ENCODE measurements around the gene ZRANB2.

ZRANB2 gene

DNA sequence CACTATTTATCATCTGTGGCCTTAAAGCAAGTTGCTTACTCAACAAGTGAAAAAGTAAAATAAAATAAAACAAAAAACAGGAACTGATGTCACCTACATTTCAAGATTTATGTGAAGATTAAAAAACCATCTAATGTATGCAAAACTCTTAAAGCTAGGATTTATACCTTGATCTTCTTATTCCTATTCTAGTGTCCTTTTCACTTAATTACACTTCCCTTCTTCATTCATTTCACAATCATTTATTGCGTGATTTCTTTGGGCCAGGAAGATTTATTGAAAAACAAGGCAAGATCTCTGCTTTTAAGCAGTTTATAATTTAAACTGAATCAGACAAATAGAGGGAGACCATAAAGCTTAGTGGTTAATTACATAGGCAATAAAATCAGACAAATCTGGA is 51.9 kb downstream of the ZRANB2 start:
- POLR2A ChIA-PET: no interaction called here

DNA sequence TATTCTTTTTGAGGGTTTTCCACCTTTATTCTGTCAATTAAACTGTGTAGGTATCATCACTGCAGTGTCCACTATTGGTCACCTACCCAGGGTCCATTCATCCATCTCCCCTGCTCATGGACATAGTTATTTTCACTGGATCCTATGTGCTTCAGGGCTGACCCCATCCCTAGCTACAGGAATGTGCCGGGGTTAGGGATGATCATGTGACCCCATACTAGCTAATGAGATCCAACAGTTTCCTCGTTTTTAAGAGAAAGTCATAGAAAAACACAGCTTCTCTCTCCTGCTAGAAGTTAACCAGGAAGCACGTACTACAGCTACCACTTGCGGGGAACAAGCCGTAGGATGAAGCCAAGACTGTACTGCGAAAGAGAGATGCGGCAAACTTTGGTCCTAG is 52.8 kb downstream of the ZRANB2 start:
- ChIA-PET CTCF (no interaction called here), POLR2A (no interaction called here)
- DNase-seq (ENCODE audit: extremely low spot score): no peak
- TF ChIP-seq FOXA1 (IDR thresholded peaks at IDR 0.05): no peak

More for the DNA sequence above, 51.9 kb downstream of the ZRANB2 start:
- DNase-seq (ENCODE audit: extremely low spot score): no peak
- TF ChIP-seq ARNT (IDR thresholded peaks at IDR 0.05): no peak
- TF ChIP-seq SUZ12 (IDR thresholded peaks at IDR 0.05): no peak
- TF ChIP-seq FOXA1 (IDR thresholded peaks at IDR 0.05): no peak
- no peak for TF ChIP-seq LEF1 (IDR thresholded peaks at IDR 0.05; ENCODE audit: borderline replicate concordance)
- TF ChIP-seq FOXK2 (IDR thresholded peaks at IDR 0.05): no peak
- TF ChIP-seq ELF4 (IDR thresholded peaks at IDR 0.05): no peak
- TF ChIP-seq TARDBP (IDR thresholded peaks at IDR 0.05): no peak
- TF ChIP-seq, protein P1, sequence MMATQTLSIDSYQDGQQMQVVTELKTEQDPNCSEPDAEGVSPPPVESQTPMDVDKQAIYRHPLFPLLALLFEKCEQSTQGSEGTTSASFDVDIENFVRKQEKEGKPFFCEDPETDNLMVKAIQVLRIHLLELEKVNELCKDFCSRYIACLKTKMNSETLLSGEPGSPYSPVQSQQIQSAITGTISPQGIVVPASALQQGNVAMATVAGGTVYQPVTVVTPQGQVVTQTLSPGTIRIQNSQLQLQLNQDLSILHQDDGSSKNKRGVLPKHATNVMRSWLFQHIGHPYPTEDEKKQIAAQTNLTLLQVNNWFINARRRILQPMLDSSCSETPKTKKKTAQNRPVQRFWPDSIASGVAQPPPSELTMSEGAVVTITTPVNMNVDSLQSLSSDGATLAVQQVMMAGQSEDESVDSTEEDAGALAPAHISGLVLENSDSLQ (IDR thresholded peaks at IDR 0.05): no peak
- TF ChIP-seq L3MBTL2 (conservative IDR thresholded peaks at IDR 0.05): no peak
- no peak for TF ChIP-seq ZNF384 (IDR thresholded peaks at IDR 0.05)
- TF ChIP-seq FOXM1 (IDR thresholded peaks at IDR 0.05; ENCODE audit: borderline replicate concordance): no peak
- no peak for TF ChIP-seq CTBP1 (IDR thresholded peaks at IDR 0.05; ENCODE audit: borderline replicate concordance)
- no peak for TF ChIP-seq NFRKB (IDR thresholded peaks at IDR 0.05)
- CTCF ChIA-PET: no interaction called here

DNA sequence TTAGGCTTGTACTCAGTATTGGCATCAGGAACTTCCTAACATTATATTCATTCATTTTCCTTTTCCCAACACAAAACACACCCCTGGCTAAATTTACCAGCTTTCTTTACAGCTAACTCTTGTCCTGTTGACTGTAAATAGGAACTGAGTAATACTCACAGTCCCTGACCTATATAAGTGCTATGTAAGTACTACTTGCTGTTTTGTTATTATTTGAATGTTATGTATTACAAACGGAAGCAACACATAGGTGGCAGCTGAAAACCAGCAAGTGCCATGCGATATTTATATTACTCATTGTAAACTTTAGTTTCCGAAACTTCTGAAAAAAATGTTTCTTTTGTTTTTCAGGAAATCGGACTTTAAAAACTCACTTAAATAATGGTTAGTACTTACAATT is 54.7 kb downstream of the ZRANB2 start:
- TF ChIP-seq LEF1 (IDR thresholded peaks at IDR 0.05; ENCODE audit: borderline replicate concordance) (no peak), ELF4 (IDR thresholded peaks at IDR 0.05) (no peak), SUZ12 (IDR thresholded peaks at IDR 0.05) (no peak), L3MBTL2 (conservative IDR thresholded peaks at IDR 0.05) (no peak)
- ChIA-PET CTCF (no interaction called here), POLR2A (no interaction called here)
- DNase-seq (ENCODE audit: extremely low spot score): no peak

DNA sequence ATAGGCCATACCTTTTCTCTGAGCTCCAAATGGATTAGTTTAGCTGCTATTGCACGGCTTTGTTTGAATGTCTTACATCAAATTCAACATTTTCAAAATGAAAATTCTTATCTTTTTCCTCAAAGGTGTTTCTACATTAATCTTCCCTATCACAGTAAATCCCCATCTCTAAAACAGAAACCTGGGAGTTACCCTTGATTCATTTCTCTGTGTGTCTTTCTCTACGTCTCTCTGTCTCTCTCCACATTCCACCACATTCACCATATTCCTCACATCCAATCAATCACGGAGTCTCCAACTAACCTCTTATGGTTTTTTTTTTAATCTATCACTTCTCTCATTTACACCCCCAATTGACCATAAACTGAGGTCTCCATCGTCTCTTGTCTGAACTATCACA is 57.3 kb downstream of the ZRANB2 start:
- TF ChIP-seq LEF1 (IDR thresholded peaks at IDR 0.05; ENCODE audit: borderline replicate concordance) (no peak), NFRKB (IDR thresholded peaks at IDR 0.05) (no peak), FOXM1 (IDR thresholded peaks at IDR 0.05; ENCODE audit: borderline replicate concordance) (no peak), ZNF384 (IDR thresholded peaks at IDR 0.05) (no peak), TARDBP (IDR thresholded peaks at IDR 0.05) (no peak), ARNT (IDR thresholded peaks at IDR 0.05) (no peak), SUZ12 (IDR thresholded peaks at IDR 0.05) (no peak), BHLHE40 (IDR thresholded peaks at IDR 0.05; ENCODE audit: borderline replicate concordance) (no peak), ELF4 (IDR thresholded peaks at IDR 0.05) (no peak), FOXK2 (IDR thresholded peaks at IDR 0.05) (no peak)
- TF ChIP-seq, protein P1 (IDR thresholded peaks at IDR 0.05): no peak
- DNase-seq (ENCODE audit: extremely low spot score): no peak
- ChIA-PET CTCF (no interaction called here), POLR2A (no interaction called here)

GRCh38 chr1:71019233-71019969 is 61.4 kb downstream of the ZRANB2 start:
- DNase-seq (ENCODE audit: extremely low spot score): no peak

DNA sequence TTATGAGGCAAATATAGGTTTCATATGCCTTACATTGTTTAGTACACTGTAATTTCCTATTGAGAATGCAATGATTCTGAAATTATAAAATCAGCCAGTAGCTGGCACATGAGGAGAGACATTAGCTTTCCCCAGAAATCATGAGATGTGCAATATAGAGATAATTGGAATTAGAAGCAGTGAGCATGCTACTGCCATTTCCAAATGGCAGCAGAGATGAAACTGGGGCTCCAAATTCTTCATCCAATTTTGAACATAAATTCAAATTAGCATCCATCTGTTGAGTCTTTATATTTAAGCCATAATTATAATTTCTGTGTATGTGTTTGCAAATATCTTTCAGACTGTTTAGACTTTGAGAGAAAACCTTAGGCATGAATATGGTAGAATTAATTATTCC is 62.0 kb downstream of the ZRANB2 start:
- ChIA-PET POLR2A (no interaction called here), CTCF (no interaction called here)
- TF ChIP-seq SP1 (IDR thresholded peaks at IDR 0.05): no peak
- TF ChIP-seq SUZ12 (IDR thresholded peaks at IDR 0.05): no peak
- TF ChIP-seq ARNT (IDR thresholded peaks at IDR 0.05): no peak
- TF ChIP-seq, protein P1 (IDR thresholded peaks at IDR 0.05): no peak
- TF ChIP-seq ZNF384 (IDR thresholded peaks at IDR 0.05): no peak
- TF ChIP-seq NFRKB (IDR thresholded peaks at IDR 0.05): no peak
- no peak for TF ChIP-seq CTBP1 (IDR thresholded peaks at IDR 0.05; ENCODE audit: borderline replicate concordance)
- no peak for TF ChIP-seq HDGF (IDR thresholded peaks at IDR 0.05; ENCODE audit: borderline replicate concordance)
- TF ChIP-seq ELF4 (IDR thresholded peaks at IDR 0.05): no peak
- TF ChIP-seq FOXM1 (IDR thresholded peaks at IDR 0.05; ENCODE audit: borderline replicate concordance): no peak
- TF ChIP-seq FOXA1 (IDR thresholded peaks at IDR 0.05): no peak
- TF ChIP-seq L3MBTL2 (conservative IDR thresholded peaks at IDR 0.05): no peak
- no peak for TF ChIP-seq BHLHE40 (IDR thresholded peaks at IDR 0.05; ENCODE audit: borderline replicate concordance)
- no peak for TF ChIP-seq LEF1 (IDR thresholded peaks at IDR 0.05; ENCODE audit: borderline replicate concordance)
- DNase-seq (ENCODE audit: extremely low spot score): no peak

More at GRCh38 chr1:71019233-71019969, 61.4 kb downstream of the ZRANB2 start:
- ChIA-PET CTCF (interaction anchor here (0.5 kb wide), 1 partner anchor 342 kb away, joined by 3 read pairs; no protein-coding TSS in a partner anchor), POLR2A (no interaction called here)
- no peak for TF ChIP-seq HDGF (IDR thresholded peaks at IDR 0.05; ENCODE audit: borderline replicate concordance)
- TF ChIP-seq LEF1 (IDR thresholded peaks at IDR 0.05; ENCODE audit: borderline replicate concordance): no peak
- TF ChIP-seq BHLHE40 (IDR thresholded peaks at IDR 0.05; ENCODE audit: borderline replicate concordance): no peak
- TF ChIP-seq TARDBP (IDR thresholded peaks at IDR 0.05): no peak
- TF ChIP-seq SP1 (IDR thresholded peaks at IDR 0.05): no peak
- no peak for TF ChIP-seq CTBP1 (IDR thresholded peaks at IDR 0.05; ENCODE audit: borderline replicate concordance)
- no peak for TF ChIP-seq ZNF384 (IDR thresholded peaks at IDR 0.05)
- no peak for TF ChIP-seq ELF4 (IDR thresholded peaks at IDR 0.05)
- TF ChIP-seq ARNT (IDR thresholded peaks at IDR 0.05): no peak
- no peak for TF ChIP-seq FOXK2 (IDR thresholded peaks at IDR 0.05)
- TF ChIP-seq L3MBTL2 (conservative IDR thresholded peaks at IDR 0.05): no peak
- TF ChIP-seq, protein P1 (IDR thresholded peaks at IDR 0.05): no peak
- no peak for TF ChIP-seq FOXM1 (IDR thresholded peaks at IDR 0.05; ENCODE audit: borderline replicate concordance)
- TF ChIP-seq FOXA1 (IDR thresholded peaks at IDR 0.05): no peak
- TF ChIP-seq SUZ12 (IDR thresholded peaks at IDR 0.05): no peak
